ENCODE data around the gene CMTM4. TPM values are rescaled to one million over a fixed set of nuclear protein-coding genes. Genes with fewer than 3 reads are reported as not detected.
A peak's percentile ranks its signal among the peaks of the same experiment; 100 is the strongest.

The CMTM4 gene
- total RNA-seq, 1 donor from 2014 or later: 15.5 TPM

DNA sequence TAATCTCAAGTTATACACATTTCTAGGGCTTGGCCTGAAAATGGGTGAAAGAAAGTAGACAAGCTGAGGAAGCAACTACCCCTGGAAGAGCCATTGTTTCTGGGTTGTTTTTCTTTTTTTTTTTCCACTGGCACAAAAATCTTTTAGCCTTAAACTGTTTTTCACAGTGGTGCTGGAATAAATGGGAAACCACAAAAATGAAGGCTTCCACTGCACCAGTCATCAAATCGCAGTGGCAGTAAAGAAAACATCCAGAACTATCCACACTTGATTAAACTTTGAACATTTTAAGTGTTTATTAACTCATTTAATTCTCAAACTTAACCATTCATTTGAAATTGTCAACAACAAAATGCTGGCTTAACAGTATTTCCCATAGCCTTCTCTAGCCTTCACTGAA, 14.3 kb downstream of the CMTM4 start:
- TF ChIP-seq, protein P1, sequence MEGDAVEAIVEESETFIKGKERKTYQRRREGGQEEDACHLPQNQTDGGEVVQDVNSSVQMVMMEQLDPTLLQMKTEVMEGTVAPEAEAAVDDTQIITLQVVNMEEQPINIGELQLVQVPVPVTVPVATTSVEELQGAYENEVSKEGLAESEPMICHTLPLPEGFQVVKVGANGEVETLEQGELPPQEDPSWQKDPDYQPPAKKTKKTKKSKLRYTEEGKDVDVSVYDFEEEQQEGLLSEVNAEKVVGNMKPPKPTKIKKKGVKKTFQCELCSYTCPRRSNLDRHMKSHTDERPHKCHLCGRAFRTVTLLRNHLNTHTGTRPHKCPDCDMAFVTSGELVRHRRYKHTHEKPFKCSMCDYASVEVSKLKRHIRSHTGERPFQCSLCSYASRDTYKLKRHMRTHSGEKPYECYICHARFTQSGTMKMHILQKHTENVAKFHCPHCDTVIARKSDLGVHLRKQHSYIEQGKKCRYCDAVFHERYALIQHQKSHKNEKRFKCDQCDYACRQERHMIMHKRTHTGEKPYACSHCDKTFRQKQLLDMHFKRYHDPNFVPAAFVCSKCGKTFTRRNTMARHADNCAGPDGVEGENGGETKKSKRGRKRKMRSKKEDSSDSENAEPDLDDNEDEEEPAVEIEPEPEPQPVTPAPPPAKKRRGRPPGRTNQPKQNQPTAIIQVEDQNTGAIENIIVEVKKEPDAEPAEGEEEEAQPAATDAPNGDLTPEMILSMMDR (IDR thresholded peaks at IDR 0.05; ENCODE audit: unreplicated experiment): no peak
- Mint-ChIP-seq H3K9me3 (ENCODE audit: unreplicated experiment) (no peaks in the 10 kb centered on the region), H3K4me1 (ENCODE audit: unreplicated experiment) (peaks cover 14% of the 10 kb centered on the region), H3K27me3 (ENCODE audit: unreplicated experiment) (no peaks in the 10 kb centered on the region), H3K4me3 (ENCODE audit: unreplicated experiment) (no peak overlapping the region), H3K36me3 (ENCODE audit: low read depth, unreplicated experiment) (no peaks in the 10 kb centered on the region), H3K27ac (ENCODE audit: unreplicated experiment) (peak overlapping the region; percentile 31)
- DNase-seq (ENCODE audit: low spot score): no peak

DNA sequence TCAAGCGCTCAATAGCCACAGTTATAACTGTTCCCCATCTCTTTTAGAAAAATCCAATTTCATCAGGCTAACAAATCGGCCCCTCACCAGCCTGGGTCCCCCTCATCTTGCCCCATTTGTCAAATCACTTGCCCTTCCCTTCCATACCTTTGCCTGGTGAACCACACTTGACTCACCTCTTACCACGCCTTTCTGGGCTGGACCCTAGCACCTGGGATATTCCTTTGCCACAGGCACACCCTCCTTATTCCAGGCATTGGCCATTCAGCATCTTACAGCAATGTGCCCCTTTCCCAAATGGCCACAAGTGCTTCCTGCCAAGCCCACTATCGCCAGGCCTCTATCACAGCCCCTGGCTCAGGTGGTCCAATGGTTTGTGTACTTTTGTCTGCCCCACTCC, 14.9 kb downstream of the CMTM4 start:
- TF ChIP-seq, protein P1 (IDR thresholded peaks at IDR 0.05; ENCODE audit: unreplicated experiment): no peak
- Mint-ChIP-seq H3K4me3 (ENCODE audit: unreplicated experiment) (no peak overlapping the region), H3K9me3 (ENCODE audit: unreplicated experiment) (no peaks in the 10 kb centered on the region), H3K4me1 (ENCODE audit: unreplicated experiment) (peaks cover 14% of the 10 kb centered on the region), H3K27me3 (ENCODE audit: unreplicated experiment) (no peaks in the 10 kb centered on the region), H3K27ac (ENCODE audit: unreplicated experiment) (no peak overlapping the region), H3K36me3 (ENCODE audit: low read depth, unreplicated experiment) (no peaks in the 10 kb centered on the region)
- no peak for DNase-seq (ENCODE audit: low spot score)

DNA sequence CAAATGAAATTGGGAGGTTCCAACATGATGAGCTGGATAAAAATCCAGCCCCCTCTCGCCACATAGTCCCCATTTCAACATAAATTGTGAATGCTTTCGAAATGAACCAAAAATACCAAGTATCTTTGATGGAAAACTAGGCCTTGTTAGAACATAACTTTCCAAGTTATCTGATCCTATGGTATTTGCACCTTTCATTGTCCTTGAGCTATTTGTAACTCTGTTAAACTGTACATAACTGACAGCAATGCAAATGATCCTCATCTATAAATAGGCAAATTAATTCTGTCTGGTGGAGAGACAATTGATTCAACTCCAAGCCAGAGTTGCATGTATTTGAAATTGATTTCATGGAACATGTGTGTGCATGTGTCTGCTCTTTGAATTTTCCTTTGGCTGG, 18.2 kb downstream of the CMTM4 start:
- peaks cover 10% of the 10 kb centered on the region for H3K4me1 Mint-ChIP-seq (ENCODE audit: unreplicated experiment)
- H3K9me3 Mint-ChIP-seq (ENCODE audit: unreplicated experiment): no peaks in the 10 kb centered on the region
- H3K36me3 Mint-ChIP-seq (ENCODE audit: low read depth, unreplicated experiment): no peaks in the 10 kb centered on the region
- H3K27ac Mint-ChIP-seq (ENCODE audit: unreplicated experiment): no peak overlapping the region
- no peak for DNase-seq (ENCODE audit: low spot score)
- no peaks in the 10 kb centered on the region for H3K27me3 Mint-ChIP-seq (ENCODE audit: unreplicated experiment)
- no peak overlapping the region for H3K4me3 Mint-ChIP-seq (ENCODE audit: unreplicated experiment)
- TF ChIP-seq, protein P1 (IDR thresholded peaks at IDR 0.05; ENCODE audit: unreplicated experiment): no peak

DNA sequence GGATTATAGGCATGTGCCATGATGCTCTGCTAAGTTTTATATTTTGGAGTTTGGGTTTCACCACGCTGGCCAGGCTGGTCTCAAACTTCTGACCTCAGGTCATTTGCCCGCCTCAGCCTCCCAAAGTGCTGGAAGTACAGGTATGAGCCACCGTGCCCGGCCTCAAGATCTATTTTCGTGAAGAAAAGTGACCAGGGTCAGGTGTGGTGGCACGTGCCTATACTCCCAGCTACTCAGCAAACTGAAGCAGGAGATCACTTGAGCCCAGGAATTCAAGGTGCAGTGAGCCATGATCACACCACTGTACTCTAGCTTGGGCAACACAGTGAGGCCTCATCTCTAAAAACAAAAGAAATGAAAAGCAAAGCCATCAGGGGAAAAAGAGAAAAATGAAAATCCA, 18.7 kb downstream of the CMTM4 start:
- Mint-ChIP-seq H3K36me3 (ENCODE audit: low read depth, unreplicated experiment) (no peaks in the 10 kb centered on the region), H3K9me3 (ENCODE audit: unreplicated experiment) (no peaks in the 10 kb centered on the region), H3K4me1 (ENCODE audit: unreplicated experiment) (peaks cover 10% of the 10 kb centered on the region)

DNA sequence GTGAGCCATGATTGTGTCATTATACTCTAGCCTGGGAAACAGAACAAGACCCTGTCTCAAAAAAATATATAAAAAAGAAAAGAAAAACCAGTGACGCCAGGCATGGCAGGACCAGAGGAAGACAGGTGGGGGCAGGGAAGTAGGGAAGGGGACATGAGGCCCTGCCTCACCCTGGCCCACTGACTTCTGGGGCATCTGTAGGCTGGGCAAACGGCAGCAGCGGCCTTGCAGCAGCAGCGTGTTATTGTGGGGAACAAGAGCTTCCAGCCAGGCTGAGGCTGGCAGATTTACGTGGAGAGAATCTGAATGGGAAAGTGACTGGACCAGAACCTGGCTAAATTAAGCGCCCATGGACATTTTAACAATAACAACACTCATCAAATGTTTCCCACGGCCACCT, 19.4 kb downstream of the CMTM4 start:
- H3K4me3 Mint-ChIP-seq (ENCODE audit: unreplicated experiment): no peak overlapping the region
- TF ChIP-seq, protein P1 (IDR thresholded peaks at IDR 0.05; ENCODE audit: unreplicated experiment): no peak
- no peaks in the 10 kb centered on the region for H3K9me3 Mint-ChIP-seq (ENCODE audit: unreplicated experiment)
- no peak for DNase-seq (ENCODE audit: low spot score)
- no peak overlapping the region for H3K27ac Mint-ChIP-seq (ENCODE audit: unreplicated experiment)
- H3K4me1 Mint-ChIP-seq (ENCODE audit: unreplicated experiment): peaks cover 5% of the 10 kb centered on the region
- H3K27me3 Mint-ChIP-seq (ENCODE audit: unreplicated experiment): no peaks in the 10 kb centered on the region
- H3K36me3 Mint-ChIP-seq (ENCODE audit: low read depth, unreplicated experiment): no peaks in the 10 kb centered on the region

More for the DNA sequence above, 18.7 kb downstream of the CMTM4 start:
- H3K27ac Mint-ChIP-seq (ENCODE audit: unreplicated experiment): no peak overlapping the region
- TF ChIP-seq, protein P1 (IDR thresholded peaks at IDR 0.05; ENCODE audit: unreplicated experiment): no peak
- no peaks in the 10 kb centered on the region for H3K27me3 Mint-ChIP-seq (ENCODE audit: unreplicated experiment)
- no peak for DNase-seq (ENCODE audit: low spot score)
- no peak overlapping the region for H3K4me3 Mint-ChIP-seq (ENCODE audit: unreplicated experiment)

All from endothelial cell (in vitro differentiated cells).